Retinal pigment epithelial cell (primary cell): ENCODE measurements around the gene TAF11L13.
"Not testable (repeated sequence)": the region's sequence is repeated elsewhere in the genome, so short reads cannot be mapped to it uniquely, and the experiment has no call there.

Experiments
- DNase-seq: peaks from one replicate; pipeline ENCODE4 v3.0.0-alpha.2; 2010; ENCODE audit warnings: low read depth
- H3K4me3 ChIP-seq: 2 replicates; pipeline ENCODE4 v1.5.1; 2011; ENCODE audit warnings: mild to moderate bottlenecking, low read length, control low read depth, moderate library complexity
- TF ChIP-seq, protein P1 (sequence below): conservative IDR thresholded peaks from 2 replicates; pipeline ENCODE4 v1.5.1; 2011; ENCODE audit warnings: low read depth, low read length, control low read depth, inconsistent platforms

TAF11L13 gene

DNA sequence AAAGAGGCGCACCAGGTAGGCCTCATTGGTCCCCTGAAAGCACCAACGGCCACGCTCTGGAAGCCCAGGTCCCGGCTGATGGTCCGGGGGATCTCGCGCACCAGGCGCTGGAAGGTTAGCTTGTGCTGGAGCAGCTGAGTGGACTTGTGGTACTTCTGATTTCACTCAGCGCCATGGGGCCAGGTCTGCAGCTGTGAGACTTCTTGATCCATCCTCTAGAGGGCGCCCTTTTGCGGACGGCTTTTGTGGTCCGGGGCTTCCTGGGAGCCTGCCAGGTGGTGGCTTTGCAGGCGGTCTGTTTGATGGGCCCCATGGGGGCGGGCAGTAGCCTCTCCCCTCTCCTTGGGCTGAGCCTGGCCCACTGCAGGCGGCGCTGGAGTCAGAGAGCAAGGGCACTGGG is 11.3 kb upstream of the TAF11L13 start:
- TF ChIP-seq, protein P1, sequence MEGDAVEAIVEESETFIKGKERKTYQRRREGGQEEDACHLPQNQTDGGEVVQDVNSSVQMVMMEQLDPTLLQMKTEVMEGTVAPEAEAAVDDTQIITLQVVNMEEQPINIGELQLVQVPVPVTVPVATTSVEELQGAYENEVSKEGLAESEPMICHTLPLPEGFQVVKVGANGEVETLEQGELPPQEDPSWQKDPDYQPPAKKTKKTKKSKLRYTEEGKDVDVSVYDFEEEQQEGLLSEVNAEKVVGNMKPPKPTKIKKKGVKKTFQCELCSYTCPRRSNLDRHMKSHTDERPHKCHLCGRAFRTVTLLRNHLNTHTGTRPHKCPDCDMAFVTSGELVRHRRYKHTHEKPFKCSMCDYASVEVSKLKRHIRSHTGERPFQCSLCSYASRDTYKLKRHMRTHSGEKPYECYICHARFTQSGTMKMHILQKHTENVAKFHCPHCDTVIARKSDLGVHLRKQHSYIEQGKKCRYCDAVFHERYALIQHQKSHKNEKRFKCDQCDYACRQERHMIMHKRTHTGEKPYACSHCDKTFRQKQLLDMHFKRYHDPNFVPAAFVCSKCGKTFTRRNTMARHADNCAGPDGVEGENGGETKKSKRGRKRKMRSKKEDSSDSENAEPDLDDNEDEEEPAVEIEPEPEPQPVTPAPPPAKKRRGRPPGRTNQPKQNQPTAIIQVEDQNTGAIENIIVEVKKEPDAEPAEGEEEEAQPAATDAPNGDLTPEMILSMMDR, result no peak
- DNase-seq, result no peak
- no peak overlapping the region for H3K4me3 ChIP-seq

DNA sequence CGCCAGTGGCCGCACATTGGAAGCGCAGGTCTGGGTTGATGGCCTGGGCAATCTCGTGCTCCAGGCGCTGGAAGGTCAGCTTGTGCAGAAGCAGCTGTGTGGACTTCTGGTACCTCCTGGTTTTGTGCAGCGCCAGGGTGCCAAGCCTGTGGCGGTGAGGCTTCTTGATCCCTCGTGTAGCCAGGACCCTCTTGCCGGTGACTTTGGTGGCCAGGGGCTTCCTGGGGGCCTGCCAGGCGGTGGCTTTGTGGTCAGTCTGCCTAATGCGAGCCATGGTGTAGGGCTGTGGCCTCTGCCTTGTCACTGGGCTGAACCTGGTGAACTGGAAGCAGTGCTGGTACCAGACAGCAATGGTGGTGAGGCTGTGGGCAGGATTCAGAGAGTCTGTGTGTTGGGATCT is 6.2 kb upstream of the TAF11L13 start:
- DNase-seq, result no peak
- TF ChIP-seq, protein P1, result no peak
- no peak overlapping the region for H3K4me3 ChIP-seq

DNA sequence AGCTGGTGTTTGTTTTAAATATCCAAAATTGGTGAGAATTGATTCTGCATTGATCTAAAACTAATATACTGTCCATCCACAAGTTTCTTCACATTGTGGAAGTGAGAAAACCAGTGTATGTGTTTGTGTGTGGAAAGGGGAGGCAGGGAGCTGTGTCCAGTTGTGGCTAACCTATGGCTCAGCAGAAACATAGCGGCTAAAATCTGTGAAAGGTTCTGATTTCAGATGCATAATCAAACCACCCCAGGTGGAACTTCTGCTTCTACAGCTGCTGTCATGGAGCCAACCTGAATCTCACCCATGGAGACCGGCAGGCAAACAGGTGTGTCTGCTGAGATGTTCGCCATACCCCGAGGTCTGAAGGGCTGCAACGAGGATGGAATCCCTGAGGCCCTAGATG is 2.3 kb downstream of the TAF11L13 start, which contains the start of gene TAF11L14:
Gene TAF11L14 (plus strand): TSS at position 301 of the 400 bp plus-strand sequence.
- H3K4me3 ChIP-seq, result no peak within 1 kb of the TSS
- no peak for DNase-seq
- TF ChIP-seq, protein P1, result no peak

DNA sequence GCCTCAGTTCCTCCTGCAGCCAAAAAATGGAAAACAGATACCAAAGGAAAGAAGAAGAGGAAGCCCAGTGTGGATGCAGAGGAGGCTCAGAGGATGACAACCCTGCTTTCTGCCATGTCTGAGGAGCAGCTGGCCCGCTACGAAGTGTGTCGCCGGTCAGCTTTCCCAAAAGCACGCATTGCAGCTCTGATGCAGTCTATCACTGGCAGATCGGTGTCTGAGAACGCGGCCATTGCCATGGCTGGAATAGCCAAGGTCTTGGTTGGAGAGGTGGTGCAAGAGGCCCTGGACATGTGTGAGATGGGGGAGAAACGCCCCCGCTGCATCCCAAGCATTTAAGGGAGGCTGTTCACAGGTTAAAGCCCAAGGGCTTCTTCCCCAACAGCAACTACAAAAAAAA is 17.3 kb downstream of the TAF11L13 start:
- not testable (repeated sequence) for H3K4me3 ChIP-seq, DNase-seq

DNA sequence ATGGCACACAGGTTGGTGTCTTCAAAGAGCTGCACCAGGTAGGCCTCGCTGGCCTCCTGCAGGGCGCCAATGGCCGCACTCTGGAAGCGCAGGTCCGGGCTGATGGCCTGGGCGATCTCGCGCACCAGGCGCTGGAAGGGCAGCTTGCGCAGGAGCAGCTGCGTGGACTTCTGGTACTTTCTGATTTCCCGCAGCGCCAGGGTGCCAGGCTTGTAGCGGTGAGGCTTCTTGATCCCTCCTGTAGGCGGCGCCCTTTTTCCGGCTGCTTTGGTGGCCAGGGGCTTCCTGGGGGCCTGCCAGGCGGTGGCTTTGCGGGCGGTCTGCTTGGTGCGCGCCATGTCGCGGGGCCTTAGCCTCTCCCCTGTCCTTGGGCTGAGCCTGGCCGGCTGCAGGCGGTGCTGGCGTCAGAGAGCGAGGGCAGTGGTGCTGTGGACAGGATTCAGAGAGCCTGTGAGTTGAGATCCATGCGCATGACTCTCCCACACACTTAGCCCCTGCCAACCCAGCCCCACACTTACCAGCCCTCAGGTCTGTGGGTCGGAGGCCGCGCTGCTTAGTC is 23.4 kb downstream of the TAF11L13 start:
- DNase-seq, H3K4me3 ChIP-seq: not testable (repeated sequence)

DNA sequence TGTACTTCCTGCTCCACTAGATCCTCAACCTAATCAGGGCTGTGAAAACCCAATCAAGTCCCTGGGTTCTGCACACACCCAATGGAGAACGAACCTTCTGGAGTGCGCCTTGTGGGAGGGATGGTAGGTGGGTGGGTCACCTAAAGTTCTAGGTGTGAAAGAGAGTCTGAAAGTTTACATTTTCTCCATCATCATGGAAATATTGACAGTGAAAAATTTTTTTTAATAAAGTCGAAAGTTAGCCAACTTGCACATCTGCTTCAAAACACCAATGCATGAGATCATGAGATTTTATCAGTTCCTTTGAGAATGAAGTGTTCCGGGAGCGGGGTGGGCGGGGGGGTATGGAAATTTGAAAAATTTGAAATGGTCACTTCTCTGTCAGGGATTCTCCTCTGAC is 24.0 kb downstream of the TAF11L13 start:
- DNase-seq, result no peak
- H3K4me3 ChIP-seq, result no peak overlapping the region
- TF ChIP-seq, protein P1, result no peak

DNA sequence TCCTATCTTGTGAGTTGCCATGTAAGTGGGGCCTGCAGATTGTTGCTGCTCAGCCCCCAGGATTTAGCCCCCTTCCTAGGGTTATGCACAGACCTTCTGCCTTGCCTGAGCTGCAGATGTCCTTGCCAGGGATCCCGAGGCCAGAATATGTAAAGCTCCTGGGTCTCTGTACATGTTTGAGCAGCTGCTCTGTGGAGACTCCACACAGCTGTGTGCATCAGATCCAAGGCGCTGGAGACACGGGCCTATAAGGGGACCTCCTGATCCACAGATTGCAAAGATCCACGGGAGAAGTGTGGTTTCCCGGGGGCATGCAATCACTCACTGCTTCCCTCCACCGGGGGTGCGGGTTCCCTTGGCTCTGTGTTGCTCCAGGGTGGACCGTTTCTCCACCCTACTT is 31.3 kb downstream of the TAF11L13 start:
- no peak overlapping the region for H3K4me3 ChIP-seq
- no peak for DNase-seq
- TF ChIP-seq, protein P1, result no peak

DNA sequence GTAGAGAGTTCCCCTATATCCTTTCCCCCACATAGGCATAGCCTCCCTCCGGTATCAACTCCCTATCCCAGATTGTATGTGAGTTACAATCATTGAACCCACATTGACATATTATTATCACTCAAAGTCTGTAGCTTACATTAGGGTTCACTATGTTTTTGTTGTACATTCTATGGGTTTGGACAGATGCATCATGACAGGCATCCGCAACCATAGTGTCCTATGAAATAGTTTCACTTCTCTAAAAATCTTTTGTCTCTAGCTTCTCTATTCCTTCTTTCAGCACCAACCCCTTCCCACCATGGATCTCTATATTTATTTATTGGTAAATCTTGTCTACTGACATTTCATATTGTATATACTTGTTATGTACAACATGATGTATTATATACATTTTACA is 33.9 kb downstream of the TAF11L13 start:
- no peak overlapping the region for H3K4me3 ChIP-seq
- no peak for DNase-seq
- TF ChIP-seq, protein P1, result no peak
